ENCODE data around the gene CFAP299.
"Not testable (repeated sequence)": the region's sequence is repeated elsewhere in the genome, so short reads cannot be mapped to it uniquely, and the experiment has no call there.

The CFAP299 gene

DNA sequence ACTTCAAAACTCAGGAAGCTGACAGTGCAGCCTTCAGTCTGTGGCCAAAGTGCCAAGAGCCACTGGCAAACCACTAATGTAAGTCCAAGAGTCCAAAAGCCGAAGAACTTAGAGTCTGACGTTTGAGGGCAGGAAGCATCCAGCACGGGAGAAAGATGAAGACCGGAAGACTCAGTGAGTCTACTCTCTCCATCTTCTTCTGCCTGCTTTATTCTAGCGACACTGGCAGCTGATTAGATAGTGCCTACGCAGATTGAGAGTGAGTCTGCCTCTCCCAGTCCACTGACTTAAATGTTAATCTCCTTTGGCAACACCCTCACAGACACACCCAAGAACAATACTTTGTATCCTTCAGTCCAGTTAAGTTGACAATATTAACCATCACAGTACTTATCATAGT lies 414.0 kb downstream of the CFAP299 start:
- DNase-seq: not testable (repeated sequence)

- DNase-seq: no peak
These were observed 415.7 kb downstream of the CFAP299 start for GRCh38 chr4:80751200-80751599.

DNA sequence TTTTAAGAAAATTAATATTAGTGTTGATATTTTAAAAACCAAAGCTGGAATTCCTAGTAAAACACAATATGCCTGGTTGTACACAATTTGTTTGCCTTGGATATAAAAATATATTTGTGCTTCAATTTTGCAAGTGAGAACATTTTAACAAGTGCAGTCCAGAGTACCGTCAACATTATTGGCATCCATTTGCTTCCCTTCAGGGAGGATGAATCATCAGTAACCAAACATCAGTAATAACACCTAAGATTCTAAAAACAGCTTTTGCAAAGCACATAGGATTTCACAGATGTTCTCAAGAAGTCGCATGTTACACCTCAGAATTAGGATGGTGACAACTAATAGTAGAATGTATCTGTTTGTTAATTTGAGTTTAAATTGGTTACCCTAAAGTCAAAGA lies 432.4 kb downstream of the CFAP299 start:
- DNase-seq: no peak

DNA sequence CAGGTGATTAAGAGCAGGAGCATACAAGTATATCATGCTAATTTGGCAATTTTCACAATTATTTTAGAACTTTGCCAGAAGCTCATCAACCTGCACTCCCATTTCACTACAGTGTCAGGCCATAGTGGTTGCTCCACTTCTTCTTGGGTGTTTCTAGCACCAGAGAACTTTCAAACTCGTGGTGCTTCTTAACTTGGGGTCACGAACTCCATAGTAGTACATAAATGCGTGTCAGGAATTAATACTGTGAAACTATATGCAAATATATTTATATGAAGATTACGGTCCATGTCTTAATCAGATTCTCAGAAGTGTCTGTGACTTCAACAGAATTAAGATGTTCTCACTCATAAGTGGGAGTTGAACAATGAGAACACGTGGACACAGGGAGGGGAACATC lies 440.6 kb downstream of the CFAP299 start:
- DNase-seq: no peak

GRCh38 chr4:80781431-80781830 lies 445.9 kb downstream of the CFAP299 start:
- no peak for DNase-seq

- no peak for DNase-seq
These were observed 451.8 kb downstream of the CFAP299 start for GRCh38 chr4:80787306-80787705.

- DNase-seq: no peak
These were observed 453.3 kb downstream of the CFAP299 start for GRCh38 chr4:80788798-80789197.

- no peak for DNase-seq
These were observed 454.6 kb downstream of the CFAP299 start for GRCh38 chr4:80790152-80790551.

DNA sequence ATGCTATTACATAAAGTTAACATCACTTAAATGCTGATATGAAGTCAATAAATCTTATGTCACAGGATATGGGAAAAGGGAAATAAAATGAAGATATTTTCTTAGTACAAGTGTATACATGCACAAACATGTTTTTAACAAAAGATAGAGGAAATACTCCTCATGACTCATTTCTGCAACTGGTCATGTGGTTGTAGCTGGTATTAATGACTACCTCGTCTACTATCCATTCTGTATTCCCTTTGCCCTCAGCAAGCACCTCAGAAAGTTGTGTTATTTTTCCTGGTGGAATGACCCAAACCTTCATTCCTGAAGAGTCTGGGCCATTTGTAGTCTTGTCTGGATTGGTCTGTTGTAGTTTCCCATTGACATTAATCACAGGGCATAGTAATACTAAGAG lies 458.1 kb downstream of the CFAP299 start:
- not testable (repeated sequence) for DNase-seq

DNA sequence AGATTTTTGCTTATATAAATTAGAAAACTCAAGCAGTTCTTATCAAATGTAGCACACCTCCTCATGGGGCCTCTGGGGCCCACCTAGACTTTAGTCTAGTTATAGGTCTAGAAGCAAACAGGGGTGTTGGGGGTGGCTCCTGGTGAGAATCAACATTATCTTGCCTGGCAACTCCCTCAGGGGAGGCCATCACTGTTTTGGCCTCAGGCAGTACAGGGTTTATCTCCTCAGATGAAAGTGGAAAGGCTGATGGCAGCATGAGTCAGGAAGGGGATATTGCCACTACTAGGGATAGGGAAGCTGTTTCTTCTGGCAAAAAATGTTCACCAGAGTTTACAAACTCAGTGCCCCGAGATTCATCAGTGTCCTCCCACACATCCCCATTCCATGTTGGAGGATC lies 462.6 kb downstream of the CFAP299 start:
- no peak for DNase-seq

- DNase-seq: not testable (repeated sequence)
These were observed 465.2 kb downstream of the CFAP299 start for GRCh38 chr4:80800719-80801118.

- DNase-seq: no peak
These were observed 467.8 kb downstream of the CFAP299 start for GRCh38 chr4:80803337-80803736.

DNA sequence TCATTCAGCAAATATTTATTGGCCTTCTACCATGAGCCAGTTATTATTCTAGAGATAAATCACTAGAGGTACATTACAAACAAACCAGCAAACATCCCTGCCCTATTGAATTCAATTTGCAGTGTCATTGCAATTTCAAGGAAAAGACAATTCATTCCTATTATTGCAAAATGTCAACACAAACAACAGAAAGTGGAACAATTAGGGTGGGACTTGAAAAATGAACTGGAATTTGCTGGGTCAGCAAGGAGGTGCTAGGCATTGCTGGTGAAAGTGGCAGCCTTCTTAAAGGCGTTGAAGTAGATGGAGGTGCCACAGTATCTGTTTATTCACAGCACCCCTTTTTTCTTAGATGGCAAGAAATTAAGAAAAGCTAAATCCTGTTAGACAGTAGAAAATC lies 470.9 kb downstream of the CFAP299 start:
- no peak for DNase-seq

GRCh38 chr4:80809039-80809729 lies 473.7 kb downstream of the CFAP299 start:
- no peak for DNase-seq

GRCh38 chr4:80811406-80811805 lies 475.9 kb downstream of the CFAP299 start:
- DNase-seq: no peak

DNA sequence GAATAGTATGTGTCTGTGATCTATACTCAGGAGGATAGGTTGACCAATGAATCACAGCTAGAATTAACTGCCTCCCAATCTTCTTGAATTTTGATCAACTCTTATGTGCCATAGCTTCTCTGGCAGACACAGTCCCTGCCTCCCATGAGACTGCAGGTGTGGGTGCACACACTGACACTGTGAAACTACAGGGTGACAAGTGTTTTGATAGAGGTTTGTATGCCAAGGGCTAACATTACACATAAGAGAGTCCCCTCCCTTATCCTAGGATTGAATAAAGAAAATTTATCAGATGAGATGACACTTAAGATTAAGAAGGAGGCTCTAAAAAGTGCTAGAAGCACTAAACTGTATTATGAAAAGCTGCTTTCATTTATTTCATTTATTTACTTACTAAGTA lies 476.6 kb downstream of the CFAP299 start:
- no peak for DNase-seq

DNA sequence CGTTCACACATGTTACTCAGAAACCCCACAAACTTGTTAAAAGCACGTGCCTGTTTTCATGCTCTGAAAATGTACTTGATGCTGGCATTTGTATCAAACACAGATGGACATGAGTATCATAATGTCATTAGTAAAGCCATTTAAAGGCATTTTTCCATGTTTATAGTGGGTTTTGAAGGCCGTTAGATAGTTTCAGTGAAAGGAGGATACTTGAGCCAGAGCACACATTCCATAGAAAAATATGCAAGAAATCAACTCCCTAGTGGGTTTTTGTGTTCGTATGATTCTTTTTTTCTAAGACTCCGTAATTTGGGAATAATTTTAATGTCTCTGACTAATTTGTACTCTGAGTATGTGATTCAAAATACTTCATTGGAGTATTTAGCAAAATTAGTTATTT lies 478.7 kb downstream of the CFAP299 start:
- DNase-seq: no peak

DNA sequence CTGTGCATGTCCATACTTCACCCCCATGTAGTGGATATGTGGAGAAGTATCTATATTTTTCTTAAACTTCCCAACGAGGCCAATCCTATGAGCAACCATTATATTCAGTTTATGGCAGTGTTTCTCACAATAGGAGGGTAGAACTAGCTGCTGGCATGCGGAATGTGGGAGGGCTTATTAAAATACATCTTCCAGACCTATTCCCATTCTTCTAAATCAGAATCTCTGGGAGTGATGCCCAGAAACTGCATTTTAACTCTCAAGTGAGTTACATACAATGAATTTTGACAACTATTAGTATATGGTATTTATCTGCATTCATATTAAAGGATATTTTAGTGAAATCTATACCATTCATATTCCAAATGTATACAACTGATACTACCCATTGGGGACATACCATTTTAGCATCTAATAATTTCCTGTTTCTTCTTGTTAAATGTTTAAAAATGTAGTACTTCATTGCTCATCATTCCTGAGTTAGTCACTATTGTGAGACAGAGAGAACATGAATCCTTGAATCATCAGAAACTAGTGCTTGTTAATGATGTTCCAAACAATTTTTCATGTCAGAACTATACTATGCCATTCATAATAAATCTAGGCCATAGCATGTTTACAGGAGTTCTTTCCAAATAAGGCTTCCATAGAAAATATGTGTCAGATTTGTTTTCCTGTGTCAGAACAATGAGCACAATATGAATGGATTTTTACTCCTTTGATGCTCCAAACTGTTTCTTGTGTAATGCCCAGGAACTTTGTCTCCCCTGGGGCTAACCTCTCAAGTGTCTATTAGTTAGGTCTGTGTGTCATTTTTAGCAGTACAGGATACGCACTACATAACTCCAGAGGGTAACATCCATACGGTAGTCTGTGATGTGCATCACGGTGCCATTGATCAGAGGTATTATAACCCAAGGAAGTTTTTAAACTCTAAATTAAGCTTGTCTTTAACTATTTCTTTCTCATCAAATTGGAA lies 496.1 kb downstream of the CFAP299 start:
- DNase-seq: no peak

GRCh38 chr4:80839281-80839680 lies 503.8 kb downstream of the CFAP299 start:
- no peak for DNase-seq

GRCh38 chr4:80839792-80840191 lies 504.3 kb downstream of the CFAP299 start:
- no peak for DNase-seq

GRCh38 chr4:80840396-80840795 lies 504.9 kb downstream of the CFAP299 start:
- no peak for DNase-seq

- no peak for DNase-seq
These were observed 506.2 kb downstream of the CFAP299 start for GRCh38 chr4:80841587-80842281.

DNA sequence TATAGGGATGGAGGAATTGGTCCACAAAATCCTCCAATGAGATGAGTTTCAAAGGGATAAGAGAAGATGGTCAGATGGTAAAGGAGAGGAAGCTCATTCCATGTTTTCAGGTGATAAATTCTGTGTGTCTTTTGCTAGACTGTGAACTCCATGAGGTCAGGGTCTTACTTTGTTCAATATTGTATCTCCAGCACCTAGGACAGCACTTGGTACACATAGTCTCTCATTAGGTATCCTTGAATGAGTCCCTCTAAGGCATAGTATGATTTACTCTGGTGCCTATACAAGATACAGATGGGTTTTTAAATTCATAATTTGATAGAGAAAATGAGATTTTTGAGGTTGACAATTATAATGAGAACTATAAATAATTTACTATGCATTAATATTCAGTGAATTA lies 510.7 kb downstream of the CFAP299 start:
- DNase-seq: no peak

DNA sequence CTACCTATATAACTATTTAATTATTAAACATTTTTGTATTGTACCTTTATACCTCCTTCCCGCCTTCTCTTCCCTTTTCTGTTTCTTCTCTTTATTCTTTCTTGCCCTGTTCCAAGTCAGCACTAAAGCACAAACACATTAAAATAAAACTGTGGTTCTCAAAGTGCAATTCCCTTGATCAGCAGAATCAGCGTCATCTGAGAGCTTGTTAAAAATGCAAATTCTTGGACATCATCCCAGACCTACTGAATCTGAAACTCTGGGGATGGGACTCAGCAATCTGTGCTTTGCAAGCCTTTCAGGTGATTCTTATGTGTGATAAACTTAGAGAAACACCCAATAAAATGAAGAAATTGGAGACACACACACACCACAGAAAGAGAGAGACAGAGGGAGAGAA lies 516.5 kb downstream of the CFAP299 start:
- no peak for DNase-seq
